Neural cell (in vitro differentiated cells): ENCODE measurements around the gene CDH3. TPM values are rescaled to one million over a fixed set of nuclear protein-coding genes. Genes with fewer than 3 reads are reported as not detected.

Source experiments
- H2AFZ ChIP-seq: fragments of 200-600, 300-800 bp; sonication (generic), shearing (Covaris generic); 2 replicates; pipeline ENCODE4 v1.6.0; 2014; ENCODE audit warnings: low read depth, mild to moderate bottlenecking, antibody characterized with exemption, low read length, moderate library complexity
- H3F3A ChIP-seq: fragments of 200-600 bp; shearing (Covaris generic); 2 replicates; pipeline ENCODE4 v1.6.1; 2016; ENCODE audit warnings: mild to moderate bottlenecking, moderate library complexity, mixed read lengths, antibody characterized with exemption, low read length; ENCODE audit not compliant: insufficient read depth, poor library complexity, severe bottlenecking
- H3K27ac ChIP-seq: fragments of 200-600, 300-800 bp; sonication (generic), shearing (Covaris generic); 2 replicates; pipeline ENCODE4 v1.5.1; 2014; ENCODE audit warnings: mild to moderate bottlenecking, low read length, moderate library complexity
- H3K27me3 ChIP-seq: fragments of 300-800, 200-600 bp; sonication (generic), shearing (Covaris generic); 2 replicates; pipeline ENCODE4 v1.6.0; 2014; ENCODE audit warnings: mild to moderate bottlenecking, low read depth, low read length, moderate library complexity; ENCODE audit not compliant: insufficient read depth
- H3K36me3 ChIP-seq: fragments of 300-800, 200-600 bp; sonication (generic), shearing (Covaris generic); 2 replicates; pipeline ENCODE4 v1.5.1; 2014; ENCODE audit warnings: mild to moderate bottlenecking, antibody characterized with exemption, low read length, moderate library complexity; ENCODE audit not compliant: insufficient read depth
- H3K4me2 ChIP-seq: fragments of 300-800, 200-600 bp; sonication (generic), shearing (Covaris generic); 2 replicates; pipeline ENCODE4 v1.6.0; 2014; ENCODE audit warnings: mild to moderate bottlenecking, low read length
- H3K4me3 ChIP-seq: fragments of 300-800, 200-600 bp; sonication (generic), shearing (Covaris generic); 2 replicates; pipeline ENCODE4 v1.5.1; 2014; ENCODE audit warnings: mild to moderate bottlenecking, low read length, moderate library complexity
- H3K79me2 ChIP-seq: fragments of 200-600 bp; shearing (Covaris generic); replicated peaks from 2 replicates; pipeline ENCODE4 v1.6.0; 2014; ENCODE audit warnings: mild to moderate bottlenecking, low read length, moderate library complexity; ENCODE audit not compliant: insufficient read depth
- H3K9ac ChIP-seq: fragments of 300-800, 200-600 bp; sonication (generic), shearing (Covaris generic); 2 replicates; pipeline ENCODE4 v1.6.1; 2016; ENCODE audit warnings: mild to moderate bottlenecking, low read length, mixed read lengths
- H3K9me2 ChIP-seq: fragments of 200-600 bp; shearing (Covaris generic); 2 replicates; pipeline ENCODE4 v1.6.1; 2016; ENCODE audit warnings: mild to moderate bottlenecking, low read length, mixed read lengths; ENCODE audit not compliant: insufficient read depth
- H3K9me3 ChIP-seq: fragments of 200-600, 300-800 bp; sonication (generic), shearing (Covaris generic); 2 replicates; pipeline ENCODE4 v1.6.1; 2016; ENCODE audit warnings: mild to moderate bottlenecking, mixed run types, low read length, moderate library complexity, mixed read lengths
- H4K20me1 ChIP-seq: fragments of 200-600 bp; shearing (Covaris generic); 2 replicates; pipeline ENCODE4 v1.6.1; 2016; ENCODE audit warnings: mild to moderate bottlenecking, mixed run types; ENCODE audit not compliant: insufficient read depth
- CTCF ChIP-seq: fragments of 450-650 bp; IDR thresholded peaks from 2 replicates; pipeline ENCODE4 v1.5.1; 2014; ENCODE audit warnings: antibody characterized with exemption, mild to moderate bottlenecking, moderate library complexity; ENCODE audit not compliant: poor library complexity, severe bottlenecking
- EP300 ChIP-seq: fragments of 450-650 bp; conservative IDR thresholded peaks from 2 replicates; pipeline ENCODE4 v1.6.1; 2014; ENCODE audit warnings: antibody characterized with exemption, mild to moderate bottlenecking, moderate library complexity; ENCODE audit not compliant: poor library complexity, severe bottlenecking
- EZH2 ChIP-seq: fragments of 200-600, 300-800 bp; shearing (Covaris generic), sonication (generic); IDR thresholded peaks from 2 replicates; pipeline ENCODE4 v1.6.1; 2014; ENCODE audit warnings: antibody characterized with exemption, low read length, borderline replicate concordance, mild to moderate bottlenecking; ENCODE audit not compliant: insufficient read depth, poor library complexity, severe bottlenecking
- MXI1 ChIP-seq: fragments of 450-650 bp; conservative IDR thresholded peaks from 2 replicates; pipeline ENCODE4 v1.6.1; 2014; ENCODE audit warnings: antibody characterized with exemption, mild to moderate bottlenecking; ENCODE audit not compliant: poor library complexity, severe bottlenecking
- POLR2AphosphoS5 ChIP-seq: IDR thresholded peaks from 2 replicates; pipeline ENCODE4 v1.6.1; 2012
- RAD21 ChIP-seq: fragments of 450-650 bp; conservative IDR thresholded peaks from 2 replicates; pipeline ENCODE4 v1.6.1; 2014; ENCODE audit warnings: antibody characterized with exemption, mild to moderate bottlenecking, moderate library complexity
- REST ChIP-seq: IDR thresholded peaks from 2 replicates; pipeline ENCODE4 v1.6.1; 2012; ENCODE audit warnings: borderline replicate concordance
- SMC3 ChIP-seq: fragments of 450-650 bp; conservative IDR thresholded peaks from 2 replicates; pipeline ENCODE4 v1.6.1; 2014; ENCODE audit warnings: antibody characterized with exemption, mild to moderate bottlenecking, moderate library complexity; ENCODE audit not compliant: poor library complexity
- TAF1 ChIP-seq: IDR thresholded peaks from 2 replicates; pipeline ENCODE4 v1.6.1; 2012; ENCODE audit warnings: low read depth
- polyA plus RNA-seq: library from polyadenylated mRNA; depleted of rRNA; stranded (reverse); fragments of >200 nt; gene quantifications from 2 replicates; pipeline ENCODE4 v1.2.3, GENCODE V29; 2014

CDH3 gene
- polyA plus RNA-seq, 1 donor from 2014 or later, result 9.1 TPM

- H2AFZ ChIP-seq, result no peak overlapping the region
- H3K36me3 ChIP-seq, result no peaks in the 10 kb centered on the region
- H3K27me3 ChIP-seq, result no peaks in the 10 kb centered on the region
- TF ChIP-seq REST (no peak), POLR2AphosphoS5 (no peak), SMC3 (no peak), EP300 (no peak), EZH2 (no peak), TAF1 (no peak), MXI1 (no peak), CTCF (no peak)
- H3K9me3 ChIP-seq, result no peaks in the 10 kb centered on the region
- H3K4me3 ChIP-seq, result no peak overlapping the region
- H3K27ac ChIP-seq, result no peak overlapping the region
- H4K20me1 ChIP-seq, result no peaks in the 10 kb centered on the region
- H3K4me2 ChIP-seq, result no peak overlapping the region
- H3K9me2 ChIP-seq, result no peaks in the 10 kb centered on the region
- no peak overlapping the region for H3K9ac ChIP-seq
- H3F3A ChIP-seq, result no peaks in the 10 kb centered on the region
- H3K79me2 ChIP-seq, result no peaks in the 10 kb centered on the region
Observed at GRCh38 chr16:68656751-68657150, 11.6 kb downstream of the CDH3 start.

GRCh38 chr16:68658341-68658973 lies 13.3 kb downstream of the CDH3 start:
- Histone ChIP-seq H3K27me3 (no peaks in the 10 kb centered on the region), H3K9me2 (no peaks in the 10 kb centered on the region), H3K9ac (no peak overlapping the region), H3K36me3 (no peaks in the 10 kb centered on the region), H3F3A (no peaks in the 10 kb centered on the region), H3K9me3 (no peaks in the 10 kb centered on the region), H2AFZ (no peak overlapping the region), H3K79me2 (no peaks in the 10 kb centered on the region), H3K27ac (no peak overlapping the region), H3K4me3 (no peak overlapping the region), H3K4me2 (no peak overlapping the region), H4K20me1 (no peaks in the 10 kb centered on the region)
- TF ChIP-seq TAF1 (no peak), MXI1 (no peak), REST (no peak), RAD21 (no peak), EZH2 (no peak), EP300 (no peak), SMC3 (no peak), CTCF (no peak), POLR2AphosphoS5 (no peak)
